Middle frontal gyrus (tissue), 1 donor: ENCODE measurements around the gene EFNA5.

ENCODE experiments used
- DNase-seq: peaks from one replicate; pipeline ENCODE4 v3.0.0-alpha.2; 2015; ENCODE audit warnings: low spot score; ENCODE audit errors: extremely low spot score

Gene EFNA5

GRCh38 chr5:107640568-107640967 lies 30.2 kb downstream of the EFNA5 start:
- no peak for DNase-seq

- no peak for DNase-seq
Measured at GRCh38 chr5:107639990-107640389, 30.7 kb downstream of the EFNA5 start.

- no peak for DNase-seq
Measured at GRCh38 chr5:107636555-107636954, 34.2 kb downstream of the EFNA5 start.

GRCh38 chr5:107636068-107636467 lies 34.7 kb downstream of the EFNA5 start:
- no peak for DNase-seq

- no peak for DNase-seq
Measured at GRCh38 chr5:107634981-107635848, 35.5 kb downstream of the EFNA5 start.

GRCh38 chr5:107633171-107633901 lies 37.4 kb downstream of the EFNA5 start:
- DNase-seq = no peak

GRCh38 chr5:107631805-107632362 lies 38.9 kb downstream of the EFNA5 start:
- DNase-seq = no peak

- DNase-seq = no peak
Measured at GRCh38 chr5:107630184-107630583, 40.6 kb downstream of the EFNA5 start.

- DNase-seq = no peak
Measured at GRCh38 chr5:107624235-107624634, 46.5 kb downstream of the EFNA5 start.

GRCh38 chr5:107621089-107621488 lies 49.6 kb downstream of the EFNA5 start:
- no peak for DNase-seq

- DNase-seq = no peak
Measured at GRCh38 chr5:107619781-107620180, 51.0 kb downstream of the EFNA5 start.

- no peak for DNase-seq
Measured at GRCh38 chr5:107618242-107618641, 52.5 kb downstream of the EFNA5 start.

GRCh38 chr5:107617052-107617451 lies 53.7 kb downstream of the EFNA5 start:
- DNase-seq = no peak

GRCh38 chr5:107616213-107616612 lies 54.5 kb downstream of the EFNA5 start:
- no peak for DNase-seq

- no peak for DNase-seq
Measured at GRCh38 chr5:107615299-107615817, 55.4 kb downstream of the EFNA5 start.

GRCh38 chr5:107612541-107612940 lies 58.2 kb downstream of the EFNA5 start:
- DNase-seq = no peak

- no peak for DNase-seq
Measured at GRCh38 chr5:107610798-107611197, 59.9 kb downstream of the EFNA5 start.

- no peak for DNase-seq
Measured at GRCh38 chr5:107607671-107608345, 62.9 kb downstream of the EFNA5 start.

- DNase-seq = no peak
Measured at GRCh38 chr5:107607196-107607595, 63.5 kb downstream of the EFNA5 start.

- DNase-seq = no peak
Measured at GRCh38 chr5:107605596-107606125, 65.1 kb downstream of the EFNA5 start.

GRCh38 chr5:107604990-107605389 lies 65.7 kb downstream of the EFNA5 start:
- DNase-seq = no peak
